GM12872 (cell line): ENCODE measurements around the gene GNLY.

Experiments used
- TF ChIP-seq, protein P1 (sequence below): IDR thresholded peaks from 3 replicates; pipeline ENCODE4 v1.5.1; 2011; ENCODE audit warnings: low read depth, mild to moderate bottlenecking, low read length, moderate library complexity; ENCODE audit not compliant: insufficient read depth

The GNLY gene

GRCh38 chr2:85746321-85747004 is 52.3 kb downstream of the GNLY start:
- TF ChIP-seq, protein P1, sequence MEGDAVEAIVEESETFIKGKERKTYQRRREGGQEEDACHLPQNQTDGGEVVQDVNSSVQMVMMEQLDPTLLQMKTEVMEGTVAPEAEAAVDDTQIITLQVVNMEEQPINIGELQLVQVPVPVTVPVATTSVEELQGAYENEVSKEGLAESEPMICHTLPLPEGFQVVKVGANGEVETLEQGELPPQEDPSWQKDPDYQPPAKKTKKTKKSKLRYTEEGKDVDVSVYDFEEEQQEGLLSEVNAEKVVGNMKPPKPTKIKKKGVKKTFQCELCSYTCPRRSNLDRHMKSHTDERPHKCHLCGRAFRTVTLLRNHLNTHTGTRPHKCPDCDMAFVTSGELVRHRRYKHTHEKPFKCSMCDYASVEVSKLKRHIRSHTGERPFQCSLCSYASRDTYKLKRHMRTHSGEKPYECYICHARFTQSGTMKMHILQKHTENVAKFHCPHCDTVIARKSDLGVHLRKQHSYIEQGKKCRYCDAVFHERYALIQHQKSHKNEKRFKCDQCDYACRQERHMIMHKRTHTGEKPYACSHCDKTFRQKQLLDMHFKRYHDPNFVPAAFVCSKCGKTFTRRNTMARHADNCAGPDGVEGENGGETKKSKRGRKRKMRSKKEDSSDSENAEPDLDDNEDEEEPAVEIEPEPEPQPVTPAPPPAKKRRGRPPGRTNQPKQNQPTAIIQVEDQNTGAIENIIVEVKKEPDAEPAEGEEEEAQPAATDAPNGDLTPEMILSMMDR: no peak

DNA sequence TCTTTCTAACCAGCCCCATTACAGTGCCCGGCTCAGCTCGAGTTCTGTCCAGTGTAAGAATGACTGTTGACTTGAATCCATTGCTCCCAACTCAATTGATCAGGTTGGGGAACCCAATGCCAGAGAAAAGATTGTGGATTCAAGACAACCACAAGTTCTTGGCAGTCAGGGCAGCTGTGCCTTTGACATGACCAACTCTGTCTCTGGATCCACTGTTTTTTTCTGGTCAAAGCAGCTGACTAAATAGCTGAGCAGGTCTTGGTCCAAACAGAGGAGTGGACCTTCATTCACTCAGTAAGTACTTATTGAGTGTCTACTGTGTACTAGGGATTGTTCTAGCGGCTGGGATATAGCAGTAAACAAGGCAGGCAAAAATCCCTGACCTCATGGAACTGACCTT is 53.3 kb downstream of the GNLY start:
- TF ChIP-seq, protein P1: no peak

- TF ChIP-seq, protein P1: no peak
Measured at GRCh38 chr2:85748039-85748734, 54.0 kb downstream of the GNLY start.
